T-helper 22 cell (primary cell): ENCODE data around the gene FGF10.

Source experiments
- DNase-seq: peaks from one replicate; pipeline ENCODE4 v3.0.0-alpha.2; 2020; ENCODE audit warnings: low read depth

The FGF10 gene

DNA sequence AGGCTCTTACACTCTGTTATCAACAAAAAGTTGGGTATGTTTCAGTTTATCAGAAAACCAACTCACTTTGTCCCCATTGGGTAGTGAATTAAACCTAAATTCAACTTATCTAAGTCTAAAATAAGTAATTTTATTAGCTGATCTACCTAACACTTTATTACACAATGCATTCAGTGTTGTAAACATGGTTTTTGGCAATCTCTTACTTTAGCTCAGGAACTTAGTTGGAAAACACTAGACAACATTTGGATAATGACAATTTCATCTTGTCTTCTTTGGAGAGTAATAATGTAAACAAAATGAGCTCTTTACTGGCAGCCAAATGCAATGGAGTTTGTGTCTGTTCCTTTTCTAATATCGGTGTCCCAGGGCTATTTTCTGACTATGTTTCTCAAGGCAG is 33.0 kb downstream of the FGF10 start:
- DNase-seq: no peak

DNA sequence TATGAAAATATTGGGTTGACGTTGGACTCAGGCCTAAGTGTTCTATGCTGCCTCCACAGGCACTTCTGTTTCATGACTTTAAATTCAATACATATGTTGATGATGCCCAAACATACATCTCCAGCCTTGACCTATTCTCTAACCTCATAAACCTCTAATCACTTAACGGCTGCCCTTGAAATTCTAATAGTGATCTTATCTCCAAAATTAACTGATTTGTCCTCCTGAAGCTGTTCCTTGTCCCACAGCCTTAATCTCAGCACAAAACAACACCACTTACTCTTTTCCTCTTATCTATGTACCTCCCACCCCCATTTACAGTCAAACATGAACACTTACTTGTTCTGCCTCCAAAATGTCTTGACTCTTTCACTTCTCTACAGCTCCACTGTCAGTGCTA is 43.3 kb downstream of the FGF10 start:
- DNase-seq: no peak

DNA sequence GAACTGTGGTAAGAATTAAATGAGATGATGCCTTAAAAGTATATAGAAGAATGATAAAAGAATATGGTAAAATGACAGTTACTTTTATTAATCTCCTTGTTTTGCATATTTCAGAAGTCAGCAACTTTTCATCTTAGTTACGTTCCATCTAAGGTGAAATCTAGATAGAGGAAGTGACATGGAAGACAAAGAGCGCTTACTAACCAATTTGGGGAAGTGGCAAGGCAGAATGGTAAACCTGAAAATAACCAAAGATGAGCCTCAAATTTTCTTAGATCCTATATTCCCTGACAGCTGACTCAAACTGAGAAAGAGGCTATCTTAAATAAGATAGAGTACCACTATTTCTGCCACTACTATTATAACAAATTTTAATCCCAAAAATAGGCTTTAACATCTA is 52.5 kb downstream of the FGF10 start:
- DNase-seq: no peak

DNA sequence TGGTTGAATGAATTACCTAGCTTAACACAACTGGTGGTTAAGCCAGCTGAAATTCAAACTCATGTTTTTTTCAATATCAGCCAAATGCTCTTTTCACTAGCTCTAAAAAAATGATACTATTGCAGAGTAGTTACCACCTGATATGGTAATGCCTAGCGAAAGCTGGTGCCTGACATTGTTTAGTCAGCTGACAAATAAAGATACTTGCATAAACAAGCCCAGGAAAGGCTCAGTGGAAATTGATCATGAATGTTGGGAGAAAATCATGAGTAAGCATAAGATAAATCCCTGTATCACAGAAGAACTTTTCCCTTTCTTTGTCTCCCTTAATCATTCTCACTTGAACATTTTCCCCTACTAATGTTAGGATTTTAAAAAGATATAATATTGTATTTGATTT is 54.6 kb downstream of the FGF10 start:
- no peak for DNase-seq

DNA sequence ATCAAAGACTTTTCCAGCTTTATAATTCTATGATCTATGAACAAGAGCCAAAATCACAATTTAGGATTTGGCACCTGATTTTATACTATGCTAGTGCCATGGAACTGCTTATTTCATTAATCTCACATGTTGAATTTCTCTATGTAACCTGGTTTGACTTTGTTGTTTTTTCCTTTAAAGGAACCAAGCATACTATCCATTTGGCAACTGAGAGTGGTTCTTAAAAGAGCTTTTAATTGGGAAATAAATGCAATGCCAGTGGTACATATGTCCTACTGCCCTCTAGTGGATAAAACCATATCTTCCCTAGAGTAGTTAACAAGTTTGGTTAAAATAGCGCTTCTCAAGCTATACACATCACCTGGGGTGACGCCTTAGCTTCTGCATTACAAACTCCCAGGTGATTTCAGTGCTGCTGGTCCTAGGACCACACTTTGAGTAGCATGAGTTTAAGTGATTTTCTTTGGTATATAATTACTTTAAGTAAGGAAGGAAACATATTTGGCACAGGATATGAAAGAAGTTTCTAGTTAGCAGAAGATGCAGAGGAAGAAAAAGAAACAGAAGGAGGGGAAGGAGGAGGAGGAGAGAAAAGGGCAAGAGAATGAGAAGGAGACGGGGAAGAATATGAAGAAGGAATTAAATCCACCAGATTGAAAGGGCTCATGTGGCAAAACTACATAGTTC is 56.8 kb downstream of the FGF10 start:
- DNase-seq: no peak

DNA sequence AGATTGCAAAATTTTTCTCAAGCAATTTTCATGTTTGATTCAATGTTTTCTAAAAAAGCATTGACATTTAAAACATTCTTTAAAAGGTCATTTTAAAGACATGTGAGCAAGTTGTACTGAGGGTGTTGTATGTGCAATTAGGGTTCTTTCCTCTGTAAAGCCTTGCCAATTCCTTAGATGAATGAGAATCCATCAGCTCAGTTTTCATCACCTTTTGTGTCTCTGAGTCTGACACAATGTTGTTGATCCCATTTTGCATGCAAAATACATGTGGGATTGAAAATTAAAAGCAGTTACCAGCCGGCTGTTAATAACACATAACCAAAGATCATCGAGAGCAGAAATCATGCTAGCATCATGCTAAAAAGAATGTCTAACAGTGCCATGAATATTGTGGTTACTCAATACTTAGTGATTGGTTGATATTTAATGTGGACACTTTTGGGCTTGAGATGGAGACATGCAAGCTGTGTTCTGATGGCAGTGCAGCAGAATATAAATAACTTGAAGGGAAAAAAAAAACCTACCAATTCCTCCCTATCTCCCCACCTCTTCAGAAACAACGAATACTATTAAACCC is 57.7 kb downstream of the FGF10 start:
- DNase-seq: no peak

DNA sequence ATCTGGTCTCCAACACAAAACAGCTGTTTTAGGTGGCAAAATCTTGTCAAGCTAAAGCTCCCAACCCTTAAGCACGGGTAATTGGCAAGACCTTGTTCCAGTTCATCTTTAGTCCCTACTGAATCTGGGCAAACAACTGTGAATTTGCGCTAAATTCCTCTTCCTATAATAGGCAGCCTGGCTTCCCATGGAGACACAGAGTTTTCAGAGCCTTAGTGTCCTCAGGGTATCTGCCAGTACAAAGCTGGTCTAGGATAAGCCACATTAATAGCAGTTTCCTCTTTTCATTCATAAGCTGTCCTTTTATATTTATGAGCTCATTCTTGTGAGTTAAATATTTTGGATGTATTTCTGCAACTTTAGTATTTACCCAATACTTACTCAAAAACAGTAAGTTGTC is 59.5 kb downstream of the FGF10 start:
- no peak for DNase-seq

DNA sequence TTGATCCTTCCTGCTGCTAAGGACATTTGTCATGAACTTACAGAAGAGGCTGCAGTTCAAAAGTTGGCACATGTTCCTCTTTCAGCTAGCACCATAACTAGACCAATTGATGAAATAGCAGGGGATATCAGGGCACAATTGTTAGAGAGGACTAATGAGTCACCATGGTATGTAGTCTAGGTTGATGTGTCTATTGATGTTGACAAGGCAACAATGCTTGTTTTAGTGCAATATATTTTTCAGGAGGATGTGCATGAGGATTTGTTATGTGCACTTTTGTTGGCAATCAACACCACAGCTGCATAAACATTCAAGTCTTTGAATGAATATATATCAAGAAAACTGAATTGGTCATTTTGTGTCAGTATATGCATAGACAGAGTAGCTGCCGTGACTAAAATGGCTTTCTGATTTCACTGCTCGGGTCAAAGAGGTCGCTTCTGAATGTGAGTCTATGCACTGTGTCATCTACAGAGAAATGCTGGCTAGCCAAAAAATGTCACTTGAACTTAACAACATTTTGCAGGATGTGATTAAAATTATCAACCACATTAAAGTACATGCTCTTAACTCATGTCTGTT is 68.0 kb downstream of the FGF10 start:
- DNase-seq: no peak

DNA sequence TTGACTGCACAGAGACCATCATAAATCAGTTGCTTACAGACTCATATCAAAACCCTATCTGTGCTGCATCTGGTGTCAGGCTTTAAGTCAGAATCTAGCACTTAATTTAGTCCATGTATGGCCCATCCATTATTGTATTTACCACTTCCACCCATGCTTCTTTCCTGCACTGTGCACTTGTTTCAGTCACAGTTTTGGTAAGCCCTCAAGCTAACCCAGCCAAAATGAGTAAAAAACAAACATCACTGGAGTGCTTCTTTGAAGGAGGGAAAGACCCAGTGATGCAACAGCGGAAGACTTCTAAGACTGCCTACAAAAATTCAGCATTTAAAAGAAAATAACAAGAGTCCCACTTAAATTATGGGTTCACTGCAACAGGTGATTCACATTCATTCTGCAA is 69.0 kb downstream of the FGF10 start:
- no peak for DNase-seq

DNA sequence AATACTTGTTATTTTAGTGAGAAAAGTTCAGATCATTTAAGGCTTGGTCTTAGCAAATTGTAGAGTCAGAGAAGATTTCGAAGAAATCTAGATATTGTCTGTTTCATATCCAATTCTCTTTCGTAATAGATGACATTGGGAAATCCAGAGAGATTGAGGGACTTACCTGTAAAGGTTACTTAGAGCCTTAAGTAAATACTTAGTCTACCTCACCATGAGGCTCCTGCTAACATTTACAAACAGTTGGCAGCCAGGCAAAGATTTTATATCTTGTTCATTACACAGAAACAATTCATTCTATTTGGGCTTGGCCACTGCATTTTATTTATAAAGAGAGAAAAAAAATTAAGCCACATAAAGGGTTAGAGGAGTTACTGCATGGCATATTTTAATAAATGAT is 70.3 kb downstream of the FGF10 start:
- DNase-seq: no peak

DNA sequence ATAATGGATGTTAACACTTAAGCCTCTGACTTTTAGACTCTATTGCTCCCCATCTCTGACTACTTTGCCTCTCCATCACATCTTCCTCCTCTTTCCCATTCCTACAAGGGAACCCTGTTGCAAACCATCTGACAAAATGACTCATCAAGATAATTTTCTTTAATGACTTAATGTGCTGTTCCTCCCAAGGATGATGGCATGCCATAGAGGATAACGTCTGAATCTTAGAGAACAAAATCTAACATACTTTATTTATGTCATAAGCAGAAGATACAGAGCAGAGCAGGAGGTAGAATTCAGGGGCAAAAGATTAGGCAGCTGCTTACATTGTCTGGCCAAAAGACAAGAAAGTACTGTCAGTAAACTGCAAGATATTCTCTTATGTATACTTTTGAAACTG is 76.8 kb downstream of the FGF10 start:
- DNase-seq: no peak

DNA sequence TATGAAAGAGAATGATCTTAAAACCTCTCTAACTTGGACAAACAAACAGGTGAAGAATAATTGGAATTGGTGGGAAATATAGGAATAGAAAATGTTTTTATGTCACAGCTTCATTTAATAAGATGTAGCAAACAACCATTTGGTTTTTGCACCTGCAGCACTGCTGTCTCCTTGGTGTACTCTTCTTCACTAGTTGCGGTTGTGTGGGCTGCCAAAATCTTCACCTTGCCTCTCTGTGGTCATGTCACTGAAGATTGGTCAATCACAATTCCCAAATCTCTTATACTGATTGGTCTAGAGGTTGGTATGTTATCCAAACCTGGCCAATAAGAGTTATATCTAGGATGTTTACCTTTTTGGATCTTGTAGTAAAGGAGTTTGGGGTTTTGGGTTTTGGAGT is 88.7 kb downstream of the FGF10 start:
- no peak for DNase-seq

DNA sequence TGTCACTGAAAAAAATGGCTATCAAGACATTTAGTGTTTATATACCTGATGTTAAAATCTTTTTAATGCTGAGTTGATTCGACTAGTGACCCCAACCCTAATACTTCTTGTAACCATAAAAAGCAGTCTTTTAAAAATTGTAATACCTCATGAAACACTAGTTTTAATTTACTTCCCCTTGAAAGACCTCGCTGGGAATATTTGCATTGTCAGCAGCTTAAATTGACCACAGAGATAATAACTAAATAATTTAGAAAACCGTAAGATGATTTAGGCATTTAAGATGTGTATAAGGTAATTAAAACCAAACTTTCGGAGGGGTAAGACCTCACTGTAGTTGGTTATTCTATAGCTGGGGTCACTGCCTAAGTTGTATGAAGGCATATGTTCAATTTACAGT is 89.8 kb downstream of the FGF10 start:
- no peak for DNase-seq

DNA sequence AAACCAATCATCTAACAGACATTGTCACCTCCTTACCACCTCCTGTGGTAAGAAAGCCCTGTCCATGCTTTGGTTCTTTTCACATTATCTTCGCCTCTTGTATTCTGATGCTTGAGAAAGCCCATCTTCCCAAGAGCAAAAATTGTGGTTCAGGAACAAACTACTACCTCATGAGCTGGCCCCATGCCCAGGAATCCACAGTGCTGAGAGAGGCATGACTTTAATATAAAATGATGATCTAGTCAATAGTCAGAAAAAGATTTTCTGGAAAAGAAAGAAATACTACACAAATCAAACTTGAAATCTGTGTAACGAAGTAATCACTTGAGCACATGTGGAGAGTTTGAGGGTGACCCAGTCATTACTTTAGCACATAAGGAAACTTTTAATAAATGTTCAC is 94.7 kb downstream of the FGF10 start:
- no peak for DNase-seq

DNA sequence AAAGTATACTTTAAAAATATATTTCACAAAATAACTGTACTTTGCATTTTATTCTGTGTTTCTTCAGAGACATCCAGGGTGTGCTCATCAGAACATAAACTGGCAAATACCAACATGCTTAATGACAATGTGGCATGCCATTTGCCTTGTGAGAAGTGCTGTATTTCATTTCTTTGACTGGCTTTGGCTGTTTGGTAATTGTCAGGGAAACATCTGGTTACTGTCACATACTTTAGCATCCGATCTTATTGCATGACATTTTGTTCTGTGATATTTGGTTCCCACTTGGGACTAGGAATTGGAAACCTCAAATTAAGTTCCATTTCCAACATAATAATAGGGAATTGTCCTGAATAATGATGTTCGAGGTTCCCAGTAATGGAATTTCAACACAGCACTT is 96.5 kb downstream of the FGF10 start:
- DNase-seq: no peak

DNA sequence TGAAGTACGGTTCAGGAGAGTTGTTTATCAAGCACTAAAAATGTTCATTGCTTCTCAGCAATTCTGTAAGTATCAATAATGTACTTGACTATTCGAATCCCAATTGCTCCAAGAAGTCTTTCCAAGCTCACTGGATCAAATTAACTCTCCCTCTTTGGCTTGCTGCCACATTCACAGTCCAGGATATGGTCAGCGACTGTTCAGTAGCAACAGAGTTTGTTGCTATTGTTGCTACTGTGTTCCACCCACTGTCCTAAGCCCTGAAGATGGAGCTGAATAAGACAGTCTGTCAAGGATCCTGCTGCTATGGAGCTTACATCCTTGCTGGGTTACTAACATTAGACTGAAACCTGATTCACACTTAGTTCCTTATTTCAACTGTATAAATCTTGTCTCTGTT is 110.8 kb downstream of the FGF10 start:
- DNase-seq: no peak

DNA sequence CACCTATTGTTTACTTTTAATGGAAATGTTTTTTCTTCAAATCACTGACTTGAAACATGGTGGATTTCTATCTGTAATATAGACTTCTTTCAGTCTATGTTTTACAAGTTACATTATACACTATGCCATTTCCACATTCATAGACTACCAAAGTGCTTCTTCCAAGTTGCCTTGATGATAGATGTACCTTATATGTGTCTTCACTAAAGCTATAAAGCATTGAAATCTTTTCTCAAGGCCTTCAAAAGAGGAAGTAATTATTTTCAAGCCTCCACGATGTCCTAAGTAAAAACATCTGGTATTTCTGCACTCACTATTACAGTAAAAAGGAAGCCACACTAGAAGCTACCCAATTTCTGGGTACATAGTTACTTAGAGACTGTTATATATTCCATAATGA is 113.3 kb downstream of the FGF10 start:
- DNase-seq: no peak

DNA sequence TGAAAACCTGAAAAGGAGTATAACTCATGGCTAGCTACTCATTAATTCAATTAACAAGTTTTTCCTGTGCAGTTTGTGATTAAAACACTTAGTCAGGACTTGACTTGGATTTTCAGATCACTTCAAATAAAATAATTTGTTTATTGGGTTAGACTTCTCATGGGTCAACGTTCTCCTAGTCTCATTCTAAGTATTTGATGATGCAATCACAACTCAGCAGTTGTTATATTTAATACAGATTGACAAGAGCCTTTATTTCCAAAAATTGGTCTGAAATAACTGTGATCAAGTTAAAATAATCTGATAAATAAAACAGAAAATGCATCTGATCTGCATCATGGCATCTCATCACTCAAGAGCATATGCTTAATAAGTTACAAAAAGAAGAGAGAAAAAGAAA is 113.9 kb downstream of the FGF10 start:
- no peak for DNase-seq

DNA sequence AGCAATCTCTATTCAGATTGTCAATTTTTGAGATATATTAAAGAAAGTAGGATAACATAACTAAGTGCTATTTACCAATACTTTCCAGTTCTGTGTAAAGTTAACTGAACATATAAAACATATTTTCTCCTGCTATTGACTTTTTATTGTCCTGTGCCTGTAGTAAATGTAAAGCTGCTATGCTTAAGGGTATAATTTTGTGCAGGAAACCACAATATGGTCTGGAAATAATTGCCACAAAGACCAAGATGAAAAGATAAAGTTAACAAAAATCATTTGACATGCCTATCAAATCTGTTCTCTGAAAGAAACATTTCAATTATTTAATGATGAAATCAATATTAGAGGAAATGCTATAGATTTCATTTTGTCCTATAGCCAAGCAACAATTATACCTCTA is 121.3 kb downstream of the FGF10 start:
- DNase-seq: no peak

DNA sequence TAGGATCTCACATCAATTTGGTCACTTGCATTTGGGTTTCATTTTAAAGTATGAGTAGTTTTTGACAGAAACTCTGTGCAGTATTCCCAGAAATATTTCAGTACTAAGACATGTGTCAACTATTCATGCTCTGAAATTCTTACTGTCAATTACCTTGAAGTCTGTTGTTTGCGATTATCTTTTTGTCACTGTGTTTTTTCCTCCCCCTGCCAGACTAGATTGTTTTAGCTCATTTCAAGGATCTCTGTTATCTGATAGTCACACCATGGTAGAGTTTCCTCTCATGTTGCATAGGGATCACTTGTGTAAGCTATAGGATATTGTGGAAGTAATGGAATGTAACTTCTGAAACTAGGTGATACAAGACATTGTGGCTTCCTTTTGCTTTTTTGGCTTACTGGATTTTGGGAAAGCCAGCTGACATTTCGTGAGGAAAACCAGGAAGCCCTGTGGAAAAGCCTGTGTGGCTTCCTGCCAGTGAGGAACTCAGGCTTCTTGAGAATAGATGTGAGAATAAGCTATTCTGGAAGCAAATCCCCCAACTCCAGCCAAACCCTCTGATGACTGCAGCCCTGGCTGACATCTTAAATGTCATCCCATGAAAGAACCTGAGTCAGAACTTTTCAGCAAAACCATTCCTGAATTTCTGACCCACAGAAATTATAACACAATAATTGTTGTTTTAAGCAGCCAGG is 122.2 kb downstream of the FGF10 start:
- no peak for DNase-seq

DNA sequence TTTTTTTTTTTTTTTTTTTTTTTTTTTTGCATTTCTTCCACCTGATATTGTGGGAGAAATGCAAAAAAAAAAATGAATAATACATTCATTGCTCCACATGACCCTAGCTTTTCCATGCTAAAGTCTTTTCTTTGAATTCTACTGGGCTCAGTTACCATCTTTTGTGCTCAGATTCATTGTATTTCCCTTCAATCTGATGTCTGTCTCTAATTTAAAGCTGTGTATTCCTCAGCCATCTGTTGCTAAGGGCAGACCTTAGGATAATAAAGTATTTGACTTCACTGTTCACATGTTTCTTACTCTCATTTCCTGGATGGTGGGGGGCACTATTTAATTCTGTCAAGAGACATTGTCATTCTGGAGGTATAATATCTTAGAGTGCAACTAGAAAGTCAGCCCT is 123.5 kb downstream of the FGF10 start:
- no peak for DNase-seq

DNA sequence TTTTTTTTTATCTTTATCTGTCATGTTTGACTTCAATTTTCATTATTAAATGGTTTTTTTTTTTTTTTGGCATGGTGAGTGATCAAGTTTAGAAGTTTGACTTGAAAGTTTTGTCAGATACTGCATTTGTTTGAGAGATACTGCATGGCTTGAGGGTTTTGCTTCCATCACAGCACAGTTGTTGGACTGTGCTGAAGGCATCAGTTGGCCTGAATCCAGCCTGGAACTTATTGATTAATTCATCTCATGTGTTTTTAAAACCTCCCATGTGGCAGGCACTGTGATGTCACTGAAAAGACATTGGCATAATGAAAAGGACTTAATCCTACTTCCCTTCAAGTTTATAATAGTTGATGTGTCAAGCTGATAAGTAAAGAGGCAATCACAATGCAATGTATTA is 128.4 kb downstream of the FGF10 start:
- DNase-seq: no peak

DNA sequence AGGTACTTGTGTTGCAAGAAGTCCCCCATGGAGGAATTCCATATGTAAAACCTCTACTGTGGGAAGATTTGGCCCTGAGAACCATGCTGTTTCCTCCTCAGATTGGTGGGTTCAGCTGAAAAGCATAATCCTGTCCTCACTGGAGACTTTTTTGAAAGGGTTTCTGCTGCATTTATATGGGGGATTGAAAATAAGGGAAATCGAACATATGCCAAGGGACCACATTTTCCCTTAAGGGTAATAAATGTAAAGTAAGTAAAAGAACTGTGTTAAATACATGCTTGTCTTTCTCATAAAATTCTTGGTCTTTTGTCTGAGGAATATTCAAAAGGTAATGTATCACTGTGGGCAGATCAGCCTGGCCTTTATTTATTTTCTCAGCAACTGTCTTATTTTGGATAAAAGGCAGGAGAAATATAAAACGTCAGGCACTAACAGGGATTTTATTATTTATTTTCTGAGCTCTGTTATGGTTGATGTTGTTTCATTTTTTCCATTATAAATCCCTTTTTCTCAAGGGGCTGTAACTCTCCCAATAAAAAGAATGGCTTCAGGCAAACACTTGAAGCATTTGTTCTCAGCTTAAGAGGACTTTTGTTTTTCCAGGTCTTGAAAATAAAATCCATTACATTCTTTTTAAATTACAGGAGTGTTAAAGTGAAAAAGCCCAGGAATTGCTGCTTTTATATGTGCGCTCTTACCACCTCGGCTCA is 131.4 kb downstream of the FGF10 start:
- DNase-seq: no peak
